Uterus (tissue), 2 donors: Measurements from ENCODE around the gene CACNB4.

Experiments
- CTCF ChIP-seq, 4 experiments: fragments of 200-600 bp in 2 of 4; fragments of 450-650 bp in 2 of 4; sonication (generic) in 2 of 4; IDR thresholded peaks; one replicate each; pipeline ENCODE4 v1.5.1; 2016 to 2019; ENCODE audit warnings: antibody characterized with exemption in 4 of 4, mild to moderate bottlenecking in 2 of 4, moderate library complexity in 1 of 4
- POLR2A ChIP-seq, 2 donors: fragments of 450-650 bp; IDR thresholded peaks; one replicate each; pipeline ENCODE4 v1.6.1; 2016; ENCODE audit warnings: antibody characterized with exemption in 2 of 2, mild to moderate bottlenecking in 1 of 2, moderate library complexity in 1 of 2

DNA sequence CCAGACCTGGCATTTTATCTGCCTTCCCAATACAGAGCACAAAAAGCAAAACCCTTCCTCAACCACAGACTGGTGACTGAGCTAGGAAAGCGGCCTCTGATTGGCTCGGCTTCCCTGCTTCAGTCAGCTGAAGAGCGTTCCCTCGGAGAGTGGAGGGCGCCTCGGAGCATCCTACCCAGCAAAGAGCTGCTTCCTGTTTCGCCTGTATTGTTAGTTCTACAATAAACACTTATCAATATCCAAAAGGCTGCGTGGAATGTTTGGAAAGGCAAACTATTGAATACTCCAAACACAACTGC lies 125.0 kb downstream of the CACNB4 start:
- TF ChIP-seq POLR2A (IDR thresholded peaks at IDR 0.05) (no peak), CTCF (IDR thresholded peaks at IDR 0.05) (no peak)
